ENCODE measurements around the gene COL1A1.

DNA sequence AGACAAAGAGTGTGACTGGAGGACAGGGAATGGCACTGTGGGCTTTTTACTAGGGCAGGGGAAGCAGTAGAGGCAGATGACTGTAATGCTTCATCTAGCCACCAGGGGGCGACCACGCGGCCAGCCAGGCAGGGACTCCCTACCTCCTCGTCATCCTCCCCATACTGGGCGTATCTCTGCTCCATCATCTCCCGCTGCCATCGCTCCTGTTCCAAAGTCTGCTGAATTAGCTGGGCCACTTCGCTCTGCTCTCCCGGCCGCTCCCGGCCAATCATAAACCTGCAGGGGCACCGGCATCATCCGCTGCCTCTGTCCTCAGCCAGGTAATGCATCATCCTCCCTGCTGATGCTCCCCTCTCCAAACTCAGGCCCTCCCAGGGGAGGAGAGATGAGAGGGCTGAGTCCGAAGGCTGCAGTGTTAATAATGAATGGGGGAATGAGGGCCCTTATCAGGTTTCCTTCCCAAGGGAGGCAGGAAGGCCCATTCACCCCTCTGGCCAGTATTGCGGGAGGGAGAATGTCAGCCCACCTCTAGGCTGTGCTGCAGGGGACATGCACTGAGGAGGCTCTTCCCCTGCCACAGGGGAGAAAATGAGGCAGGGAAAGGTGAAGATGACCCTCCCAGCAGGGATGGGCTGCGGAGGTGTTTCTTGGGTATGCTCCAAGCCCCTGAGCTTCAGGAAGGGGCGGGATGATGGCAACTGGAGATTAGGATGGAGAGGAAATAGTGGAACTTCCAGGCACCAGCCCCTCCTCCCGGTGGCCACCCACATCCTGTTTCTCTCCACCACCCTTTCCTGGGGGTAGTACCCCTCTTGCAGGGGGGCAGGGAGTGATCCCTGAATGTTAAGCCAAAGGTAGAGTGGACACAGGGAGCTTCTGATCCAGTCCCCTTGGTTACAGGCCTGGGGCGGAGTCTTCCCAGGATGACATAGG, 61.2 kb downstream of the COL1A1 start:
- TF ChIP-seq CTCF (IDR thresholded peaks at IDR 0.05; ENCODE audit: insufficient read depth, low read length) = peak; percentile 96
- TF ChIP-seq POLR2AphosphoS5 (IDR thresholded peaks at IDR 0.05; ENCODE audit: low read depth) = peak; percentile 29; the same call in 1 of the 2 replicates
- no peak for TF ChIP-seq REST (IDR thresholded peaks at IDR 0.05; ENCODE audit: insufficient replicate concordance, low read depth)
- TF ChIP-seq SPI1 (IDR thresholded peaks at IDR 0.05; ENCODE audit: borderline replicate concordance, low read depth) = no peak
- no peak for TF ChIP-seq GABPA (IDR thresholded peaks at IDR 0.05; ENCODE audit: low read depth)

Data from HL-60 (cell line).